ENCODE data around the gene PPP6R2.

DNA sequence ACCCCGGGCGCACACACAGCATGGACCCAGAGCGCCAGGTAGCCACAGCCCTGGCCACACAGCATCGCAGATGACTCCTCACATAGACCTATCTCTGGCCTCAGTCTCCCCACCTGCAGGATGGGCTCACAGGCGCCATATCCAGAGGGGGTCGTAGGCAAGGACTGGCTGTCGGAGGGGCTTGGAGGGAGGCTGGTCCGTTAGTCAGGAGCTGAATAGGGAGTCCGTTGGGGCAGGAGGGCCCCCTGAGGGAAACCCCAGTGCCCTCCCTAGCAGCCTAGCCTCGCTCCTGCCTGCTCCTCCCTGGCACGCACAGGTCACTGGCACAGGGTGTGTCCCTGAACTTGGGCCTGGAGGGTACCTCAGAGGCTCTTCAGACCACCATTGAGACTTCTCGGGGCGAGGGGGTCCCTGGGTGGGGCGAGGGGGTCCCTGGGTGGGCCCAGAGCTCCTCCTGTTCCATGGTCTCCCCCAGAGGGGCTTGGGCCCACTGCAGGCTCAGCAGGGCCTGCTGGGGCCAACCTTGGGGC lies 37.7 kb upstream of the PPP6R2 start:
- TF ChIP-seq POLR2AphosphoS5 (IDR thresholded peaks at IDR 0.05; ENCODE audit: low read depth, low read length) (no peak), SIN3A (IDR thresholded peaks at IDR 0.05; ENCODE audit: borderline replicate concordance, insufficient read depth, low read length) (no peak)
- TF ChIP-seq, protein P1, sequence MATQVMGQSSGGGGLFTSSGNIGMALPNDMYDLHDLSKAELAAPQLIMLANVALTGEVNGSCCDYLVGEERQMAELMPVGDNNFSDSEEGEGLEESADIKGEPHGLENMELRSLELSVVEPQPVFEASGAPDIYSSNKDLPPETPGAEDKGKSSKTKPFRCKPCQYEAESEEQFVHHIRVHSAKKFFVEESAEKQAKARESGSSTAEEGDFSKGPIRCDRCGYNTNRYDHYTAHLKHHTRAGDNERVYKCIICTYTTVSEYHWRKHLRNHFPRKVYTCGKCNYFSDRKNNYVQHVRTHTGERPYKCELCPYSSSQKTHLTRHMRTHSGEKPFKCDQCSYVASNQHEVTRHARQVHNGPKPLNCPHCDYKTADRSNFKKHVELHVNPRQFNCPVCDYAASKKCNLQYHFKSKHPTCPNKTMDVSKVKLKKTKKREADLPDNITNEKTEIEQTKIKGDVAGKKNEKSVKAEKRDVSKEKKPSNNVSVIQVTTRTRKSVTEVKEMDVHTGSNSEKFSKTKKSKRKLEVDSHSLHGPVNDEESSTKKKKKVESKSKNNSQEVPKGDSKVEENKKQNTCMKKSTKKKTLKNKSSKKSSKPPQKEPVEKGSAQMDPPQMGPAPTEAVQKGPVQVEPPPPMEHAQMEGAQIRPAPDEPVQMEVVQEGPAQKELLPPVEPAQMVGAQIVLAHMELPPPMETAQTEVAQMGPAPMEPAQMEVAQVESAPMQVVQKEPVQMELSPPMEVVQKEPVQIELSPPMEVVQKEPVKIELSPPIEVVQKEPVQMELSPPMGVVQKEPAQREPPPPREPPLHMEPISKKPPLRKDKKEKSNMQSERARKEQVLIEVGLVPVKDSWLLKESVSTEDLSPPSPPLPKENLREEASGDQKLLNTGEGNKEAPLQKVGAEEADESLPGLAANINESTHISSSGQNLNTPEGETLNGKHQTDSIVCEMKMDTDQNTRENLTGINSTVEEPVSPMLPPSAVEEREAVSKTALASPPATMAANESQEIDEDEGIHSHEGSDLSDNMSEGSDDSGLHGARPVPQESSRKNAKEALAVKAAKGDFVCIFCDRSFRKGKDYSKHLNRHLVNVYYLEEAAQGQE (IDR thresholded peaks at IDR 0.05; ENCODE audit: insufficient read depth in 1 of 2, low read depth in 2 of 2, low read length in 2 of 2) = no peak

Data from PFSK-1 (cell line).